HepG2 (cell line): ENCODE data around the gene RPUSD4. TPM values are rescaled to one million over a fixed set of nuclear protein-coding genes. Genes with fewer than 3 reads are reported as not detected.
A peak's percentile ranks its signal among the peaks of the same experiment; 100 is the strongest.

Source experiments
- ATF1 ChIP-seq: IDR thresholded peaks from 2 replicates; pipeline ENCODE4 v1.6.1; 2016; ENCODE audit warnings: mild to moderate bottlenecking, control low read depth
- ERF ChIP-seq: IDR thresholded peaks from 2 replicates; pipeline ENCODE4 v1.6.1; 2018; ENCODE audit warnings: missing biosample characterization, missing genetic modification reagents
- HOXA7 ChIP-seq: sonication (generic); formaldehyde crosslinking; IDR thresholded peaks from 2 replicates; pipeline ENCODE4 v1.8.1; 2022; ENCODE audit warnings: mild to moderate bottlenecking, missing genetic modification reagents, moderate library complexity
- ISX ChIP-seq: sonication (generic); formaldehyde crosslinking; conservative IDR thresholded peaks from 2 replicates; pipeline ENCODE4 v1.5.0; 2020; ENCODE audit warnings: missing genetic modification reagents
- KAT2B ChIP-seq: fragments of 150-350 bp; IDR thresholded peaks from 2 replicates; pipeline ENCODE4 v1.6.1; 2014; ENCODE audit warnings: low read depth, low read length, borderline replicate concordance
- KMT2A ChIP-seq: sonication (generic); formaldehyde crosslinking; IDR thresholded peaks from 2 replicates; pipeline ENCODE4 v1.4.0; 2020; ENCODE audit warnings: missing genetic modification reagents
- MTF2 ChIP-seq: sonication (generic); formaldehyde crosslinking; IDR thresholded peaks from 2 replicates; pipeline ENCODE4 v1.5.0; 2020; ENCODE audit warnings: missing genetic modification reagents, borderline replicate concordance
- SMC3 ChIP-seq: IDR thresholded peaks from 2 replicates; pipeline ENCODE4 v1.6.1; 2011; ENCODE audit warnings: low read length, improper control_type of control experiment
- SRSF4 ChIP-seq: fragments of 200-400 bp; formaldehyde crosslinking; IDR thresholded peaks from one replicate; pipeline ENCODE4 v1.6.1; 2018; ENCODE audit warnings: mild to moderate bottlenecking, low read depth, low read length, moderate library complexity; ENCODE audit not compliant: poor library complexity, severe bottlenecking
- TBX3 ChIP-seq: fragments of 450-650 bp; IDR thresholded peaks from 2 replicates; pipeline ENCODE4 v1.6.1; 2017; ENCODE audit warnings: antibody characterized with exemption, mild to moderate bottlenecking, inconsistent platforms, borderline replicate concordance
- ZNF572 ChIP-seq: sonication (generic); formaldehyde crosslinking; IDR thresholded peaks from 2 replicates; pipeline ENCODE4 v1.5.1; 2020; ENCODE audit warnings: mild to moderate bottlenecking, missing genetic modification reagents
- ZNF619 ChIP-seq: sonication (generic); formaldehyde crosslinking; IDR thresholded peaks from 2 replicates; pipeline ENCODE4 v1.4.0; 2020; ENCODE audit warnings: mild to moderate bottlenecking, missing genetic modification reagents
- ZNF775 ChIP-seq: sonication (generic); formaldehyde crosslinking; IDR thresholded peaks from 2 replicates; pipeline ENCODE4 v1.4.0; 2020; ENCODE audit warnings: missing genetic modification reagents, mild to moderate bottlenecking, moderate library complexity, borderline replicate concordance
- polyA plus RNA-seq, 8 experiments: library from polyadenylated mRNA; depleted of rRNA in 3 of 8; stranded (reverse) in 7 of 8; unstranded in 1 of 8; fragments of >200 nt; fragmentation: Illumina TruSeq in 4 of 8; extraction: Trizol in 4 of 8; gene quantifications; 2 replicates each; pipeline versions ENCODE4 v1.2.1 to v1.2.3, GENCODE V29; 2011 to 2016; ENCODE audit warnings: low read depth in 4 of 8, missing spikeins in 1 of 8, mixed read lengths in 1 of 8; ENCODE audit not compliant: insufficient read depth in 1 of 8
- total RNA-seq, 5 experiments: library from RNA; depleted of rRNA; stranded (reverse); fragments of >200 nt; fragmentation: Illumina TruSeq; extraction: Trizol; gene quantifications; 2 replicates each; pipeline ENCODE4 v1.2.3, GENCODE V29; 2016; ENCODE audit warnings: low read depth in 1 of 5
- TF ChIP-seq, protein P1 (sequence below): sonication (generic); formaldehyde crosslinking; IDR thresholded peaks from 2 replicates; pipeline ENCODE4 v1.4.0; 2020; ENCODE audit warnings: missing genetic modification reagents, borderline replicate concordance
- TF ChIP-seq, protein P2 (sequence below): IDR thresholded peaks from 2 replicates; pipeline ENCODE4 v1.6.1; 2016
- TF ChIP-seq, protein P3 (sequence below): sonication (generic); formaldehyde crosslinking; conservative IDR thresholded peaks from 2 replicates; pipeline ENCODE4 v1.4.0; 2020; ENCODE audit warnings: mild to moderate bottlenecking, missing genetic modification reagents, moderate library complexity
- TF ChIP-seq, protein P4 (sequence below): sonication (generic); formaldehyde crosslinking; IDR thresholded peaks from 2 replicates; pipeline ENCODE4 v1.4.0; 2020; ENCODE audit warnings: missing genetic modification reagents, borderline replicate concordance

RPUSD4 gene
- total and polyA plus RNA-seq, 2 of the 13 experiments (the other 11 are each of a cell fraction or from before 2014, with no cell fraction given), result 45.0 to 52.9 TPM

DNA sequence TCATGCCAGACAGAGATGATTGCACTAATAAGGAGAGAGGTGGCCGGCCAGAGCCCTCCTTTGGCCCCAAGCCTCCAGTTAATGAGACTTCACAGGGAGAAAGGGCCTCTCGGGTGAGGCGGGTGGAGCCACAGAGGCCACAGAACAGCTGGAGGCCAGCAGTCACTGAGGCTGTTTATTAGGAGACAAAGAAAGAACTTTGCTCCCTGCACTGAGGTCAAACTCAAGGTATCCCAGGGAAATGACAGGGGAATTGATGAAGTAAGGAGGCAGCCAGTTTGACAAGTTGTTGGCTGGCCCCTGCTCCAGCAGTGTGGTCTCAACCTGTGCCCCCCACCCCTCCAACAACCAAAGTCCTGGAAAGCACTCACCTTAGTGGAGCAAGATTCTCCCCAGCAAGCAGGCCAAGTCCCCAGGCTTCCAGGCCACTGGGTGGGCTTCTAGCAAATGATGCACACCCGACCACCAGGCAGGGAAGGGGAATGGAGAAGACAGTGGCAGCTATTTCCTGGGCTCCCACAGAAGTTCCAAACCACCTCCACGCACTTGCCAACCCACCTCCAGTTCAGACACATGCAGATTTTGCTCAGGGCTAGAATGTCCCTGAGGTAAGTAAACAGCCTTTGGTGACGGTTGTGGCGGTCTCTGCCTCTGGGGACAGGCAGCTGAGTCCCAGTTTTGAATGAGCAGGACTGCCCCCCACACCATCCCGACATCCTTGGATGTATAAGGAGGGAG is 53.2 kb downstream of the RPUSD4 start (continued):
- TF ChIP-seq, protein P1, sequence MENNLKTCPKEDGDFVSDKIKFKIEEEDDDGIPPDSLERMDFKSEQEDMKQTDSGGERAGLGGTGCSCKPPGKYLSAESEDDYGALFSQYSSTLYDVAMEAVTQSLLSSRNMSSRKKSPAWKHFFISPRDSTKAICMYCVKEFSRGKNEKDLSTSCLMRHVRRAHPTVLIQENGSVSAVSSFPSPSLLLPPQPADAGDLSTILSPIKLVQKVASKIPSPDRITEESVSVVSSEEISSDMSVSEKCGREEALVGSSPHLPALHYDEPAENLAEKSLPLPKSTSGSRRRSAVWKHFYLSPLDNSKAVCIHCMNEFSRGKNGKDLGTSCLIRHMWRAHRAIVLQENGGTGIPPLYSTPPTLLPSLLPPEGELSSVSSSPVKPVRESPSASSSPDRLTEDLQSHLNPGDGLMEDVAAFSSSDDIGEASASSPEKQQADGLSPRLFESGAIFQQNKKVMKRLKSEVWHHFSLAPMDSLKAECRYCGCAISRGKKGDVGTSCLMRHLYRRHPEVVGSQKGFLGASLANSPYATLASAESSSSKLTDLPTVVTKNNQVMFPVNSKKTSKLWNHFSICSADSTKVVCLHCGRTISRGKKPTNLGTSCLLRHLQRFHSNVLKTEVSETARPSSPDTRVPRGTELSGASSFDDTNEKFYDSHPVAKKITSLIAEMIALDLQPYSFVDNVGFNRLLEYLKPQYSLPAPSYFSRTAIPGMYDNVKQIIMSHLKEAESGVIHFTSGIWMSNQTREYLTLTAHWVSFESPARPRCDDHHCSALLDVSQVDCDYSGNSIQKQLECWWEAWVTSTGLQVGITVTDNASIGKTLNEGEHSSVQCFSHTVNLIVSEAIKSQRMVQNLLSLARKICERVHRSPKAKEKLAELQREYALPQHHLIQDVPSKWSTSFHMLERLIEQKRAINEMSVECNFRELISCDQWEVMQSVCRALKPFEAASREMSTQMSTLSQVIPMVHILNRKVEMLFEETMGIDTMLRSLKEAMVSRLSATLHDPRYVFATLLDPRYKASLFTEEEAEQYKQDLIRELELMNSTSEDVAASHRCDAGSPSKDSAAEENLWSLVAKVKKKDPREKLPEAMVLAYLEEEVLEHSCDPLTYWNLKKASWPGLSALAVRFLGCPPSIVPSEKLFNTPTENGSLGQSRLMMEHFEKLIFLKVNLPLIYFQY, result no peak
- TF ChIP-seq TBX3 (no peak), HOXA7 (CRISPR knock-in tag) (no peak), ZNF572 (CRISPR knock-in tag) (no peak), ZNF619 (CRISPR knock-in tag) (no peak), ATF1 (CRISPR knock-in tag) (no peak), MTF2 (CRISPR knock-in tag) (no peak), ISX (CRISPR knock-in tag) (no peak), ERF (no peak), ZNF775 (CRISPR knock-in tag) (no peak), SMC3 (no peak), SRSF4 (no peak), KAT2B (no peak), KMT2A (CRISPR knock-in tag) (no peak; the same call in 1 of the 2 replicates)
- TF ChIP-seq, protein P2, sequence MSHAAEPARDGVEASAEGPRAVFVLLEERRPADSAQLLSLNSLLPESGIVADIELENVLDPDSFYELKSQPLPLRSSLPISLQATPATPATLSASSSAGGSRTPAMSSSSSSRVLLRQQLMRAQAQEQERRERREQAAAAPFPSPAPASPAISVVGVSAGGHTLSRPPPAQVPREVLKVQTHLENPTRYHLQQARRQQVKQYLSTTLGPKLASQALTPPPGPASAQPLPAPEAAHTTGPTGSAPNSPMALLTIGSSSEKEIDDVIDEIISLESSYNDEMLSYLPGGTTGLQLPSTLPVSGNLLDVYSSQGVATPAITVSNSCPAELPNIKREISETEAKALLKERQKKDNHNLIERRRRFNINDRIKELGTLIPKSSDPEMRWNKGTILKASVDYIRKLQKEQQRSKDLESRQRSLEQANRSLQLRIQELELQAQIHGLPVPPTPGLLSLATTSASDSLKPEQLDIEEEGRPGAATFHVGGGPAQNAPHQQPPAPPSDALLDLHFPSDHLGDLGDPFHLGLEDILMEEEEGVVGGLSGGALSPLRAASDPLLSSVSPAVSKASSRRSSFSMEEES (CRISPR knock-in tag), result no peak
- TF ChIP-seq, protein P3, sequence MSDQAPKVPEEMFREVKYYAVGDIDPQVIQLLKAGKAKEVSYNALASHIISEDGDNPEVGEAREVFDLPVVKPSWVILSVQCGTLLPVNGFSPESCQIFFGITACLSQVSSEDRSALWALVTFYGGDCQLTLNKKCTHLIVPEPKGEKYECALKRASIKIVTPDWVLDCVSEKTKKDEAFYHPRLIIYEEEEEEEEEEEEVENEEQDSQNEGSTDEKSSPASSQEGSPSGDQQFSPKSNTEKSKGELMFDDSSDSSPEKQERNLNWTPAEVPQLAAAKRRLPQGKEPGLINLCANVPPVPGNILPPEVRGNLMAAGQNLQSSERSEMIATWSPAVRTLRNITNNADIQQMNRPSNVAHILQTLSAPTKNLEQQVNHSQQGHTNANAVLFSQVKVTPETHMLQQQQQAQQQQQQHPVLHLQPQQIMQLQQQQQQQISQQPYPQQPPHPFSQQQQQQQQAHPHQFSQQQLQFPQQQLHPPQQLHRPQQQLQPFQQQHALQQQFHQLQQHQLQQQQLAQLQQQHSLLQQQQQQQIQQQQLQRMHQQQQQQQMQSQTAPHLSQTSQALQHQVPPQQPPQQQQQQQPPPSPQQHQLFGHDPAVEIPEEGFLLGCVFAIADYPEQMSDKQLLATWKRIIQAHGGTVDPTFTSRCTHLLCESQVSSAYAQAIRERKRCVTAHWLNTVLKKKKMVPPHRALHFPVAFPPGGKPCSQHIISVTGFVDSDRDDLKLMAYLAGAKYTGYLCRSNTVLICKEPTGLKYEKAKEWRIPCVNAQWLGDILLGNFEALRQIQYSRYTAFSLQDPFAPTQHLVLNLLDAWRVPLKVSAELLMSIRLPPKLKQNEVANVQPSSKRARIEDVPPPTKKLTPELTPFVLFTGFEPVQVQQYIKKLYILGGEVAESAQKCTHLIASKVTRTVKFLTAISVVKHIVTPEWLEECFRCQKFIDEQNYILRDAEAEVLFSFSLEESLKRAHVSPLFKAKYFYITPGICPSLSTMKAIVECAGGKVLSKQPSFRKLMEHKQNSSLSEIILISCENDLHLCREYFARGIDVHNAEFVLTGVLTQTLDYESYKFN (CRISPR knock-in tag), result peak; percentile 88
- TF ChIP-seq, protein P4, sequence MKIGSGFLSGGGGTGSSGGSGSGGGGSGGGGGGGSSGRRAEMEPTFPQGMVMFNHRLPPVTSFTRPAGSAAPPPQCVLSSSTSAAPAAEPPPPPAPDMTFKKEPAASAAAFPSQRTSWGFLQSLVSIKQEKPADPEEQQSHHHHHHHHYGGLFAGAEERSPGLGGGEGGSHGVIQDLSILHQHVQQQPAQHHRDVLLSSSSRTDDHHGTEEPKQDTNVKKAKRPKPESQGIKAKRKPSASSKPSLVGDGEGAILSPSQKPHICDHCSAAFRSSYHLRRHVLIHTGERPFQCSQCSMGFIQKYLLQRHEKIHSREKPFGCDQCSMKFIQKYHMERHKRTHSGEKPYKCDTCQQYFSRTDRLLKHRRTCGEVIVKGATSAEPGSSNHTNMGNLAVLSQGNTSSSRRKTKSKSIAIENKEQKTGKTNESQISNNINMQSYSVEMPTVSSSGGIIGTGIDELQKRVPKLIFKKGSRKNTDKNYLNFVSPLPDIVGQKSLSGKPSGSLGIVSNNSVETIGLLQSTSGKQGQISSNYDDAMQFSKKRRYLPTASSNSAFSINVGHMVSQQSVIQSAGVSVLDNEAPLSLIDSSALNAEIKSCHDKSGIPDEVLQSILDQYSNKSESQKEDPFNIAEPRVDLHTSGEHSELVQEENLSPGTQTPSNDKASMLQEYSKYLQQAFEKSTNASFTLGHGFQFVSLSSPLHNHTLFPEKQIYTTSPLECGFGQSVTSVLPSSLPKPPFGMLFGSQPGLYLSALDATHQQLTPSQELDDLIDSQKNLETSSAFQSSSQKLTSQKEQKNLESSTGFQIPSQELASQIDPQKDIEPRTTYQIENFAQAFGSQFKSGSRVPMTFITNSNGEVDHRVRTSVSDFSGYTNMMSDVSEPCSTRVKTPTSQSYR (CRISPR knock-in tag), result no peak
